Fibroblast of lung (primary cell): Measurements from ENCODE around the gene PCBP3.

Experiments
- EZH2 ChIP-seq: IDR thresholded peaks from 2 replicates; pipeline ENCODE4 v1.5.1; 2012; ENCODE audit warnings: low read length, control low read depth, mild to moderate bottlenecking; ENCODE audit errors: missing control alignments
- TF ChIP-seq, protein P1 (sequence below), 2 donors: IDR thresholded peaks in 1 of 2; conservative IDR thresholded peaks in 1 of 2; 1 replicate in 1 of 2; 2 replicates in 1 of 2; pipeline ENCODE4 v1.5.1; 2011 to 2012; ENCODE audit warnings: low read length in 2 of 2, control low read depth in 1 of 2, inconsistent platforms in 1 of 2, low read depth in 1 of 2, mild to moderate bottlenecking in 1 of 2

DNA sequence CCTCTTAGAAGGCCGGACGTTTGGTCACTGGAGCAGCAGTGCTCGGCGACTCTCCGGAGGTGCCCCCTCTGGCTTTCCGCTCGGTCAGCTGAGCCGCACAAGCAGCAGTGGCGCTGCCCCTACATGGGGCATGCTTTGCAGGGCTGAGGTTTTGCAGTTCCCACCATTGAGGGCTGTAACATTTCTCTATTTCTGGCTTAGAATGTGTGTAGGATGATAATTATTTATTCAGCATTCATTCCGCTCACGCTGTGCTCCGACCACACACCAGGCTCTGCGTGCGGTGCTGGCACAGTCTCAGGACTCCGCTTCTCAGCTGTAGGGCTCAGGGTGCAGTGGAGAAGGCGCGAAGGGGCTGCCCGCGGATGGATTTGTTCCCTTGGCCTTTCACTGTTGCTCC is 119.5 kb downstream of the PCBP3 start:
- TF ChIP-seq, protein P1, sequence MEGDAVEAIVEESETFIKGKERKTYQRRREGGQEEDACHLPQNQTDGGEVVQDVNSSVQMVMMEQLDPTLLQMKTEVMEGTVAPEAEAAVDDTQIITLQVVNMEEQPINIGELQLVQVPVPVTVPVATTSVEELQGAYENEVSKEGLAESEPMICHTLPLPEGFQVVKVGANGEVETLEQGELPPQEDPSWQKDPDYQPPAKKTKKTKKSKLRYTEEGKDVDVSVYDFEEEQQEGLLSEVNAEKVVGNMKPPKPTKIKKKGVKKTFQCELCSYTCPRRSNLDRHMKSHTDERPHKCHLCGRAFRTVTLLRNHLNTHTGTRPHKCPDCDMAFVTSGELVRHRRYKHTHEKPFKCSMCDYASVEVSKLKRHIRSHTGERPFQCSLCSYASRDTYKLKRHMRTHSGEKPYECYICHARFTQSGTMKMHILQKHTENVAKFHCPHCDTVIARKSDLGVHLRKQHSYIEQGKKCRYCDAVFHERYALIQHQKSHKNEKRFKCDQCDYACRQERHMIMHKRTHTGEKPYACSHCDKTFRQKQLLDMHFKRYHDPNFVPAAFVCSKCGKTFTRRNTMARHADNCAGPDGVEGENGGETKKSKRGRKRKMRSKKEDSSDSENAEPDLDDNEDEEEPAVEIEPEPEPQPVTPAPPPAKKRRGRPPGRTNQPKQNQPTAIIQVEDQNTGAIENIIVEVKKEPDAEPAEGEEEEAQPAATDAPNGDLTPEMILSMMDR (conservative IDR thresholded peaks at IDR 0.05 in 1 of 2, IDR thresholded peaks at IDR 0.05 in 1 of 2; ENCODE audit: low read depth in 1 of 2, low read length in 2 of 2): no peak
- no peak for TF ChIP-seq EZH2
